Islet precursor cell (in vitro differentiated cells): Measurements from ENCODE around the gene IGSF9B.

Source experiments
- DNase-seq: peaks from one replicate; pipeline ENCODE4 v3.0.0-alpha.2; 2018

Gene IGSF9B

DNA sequence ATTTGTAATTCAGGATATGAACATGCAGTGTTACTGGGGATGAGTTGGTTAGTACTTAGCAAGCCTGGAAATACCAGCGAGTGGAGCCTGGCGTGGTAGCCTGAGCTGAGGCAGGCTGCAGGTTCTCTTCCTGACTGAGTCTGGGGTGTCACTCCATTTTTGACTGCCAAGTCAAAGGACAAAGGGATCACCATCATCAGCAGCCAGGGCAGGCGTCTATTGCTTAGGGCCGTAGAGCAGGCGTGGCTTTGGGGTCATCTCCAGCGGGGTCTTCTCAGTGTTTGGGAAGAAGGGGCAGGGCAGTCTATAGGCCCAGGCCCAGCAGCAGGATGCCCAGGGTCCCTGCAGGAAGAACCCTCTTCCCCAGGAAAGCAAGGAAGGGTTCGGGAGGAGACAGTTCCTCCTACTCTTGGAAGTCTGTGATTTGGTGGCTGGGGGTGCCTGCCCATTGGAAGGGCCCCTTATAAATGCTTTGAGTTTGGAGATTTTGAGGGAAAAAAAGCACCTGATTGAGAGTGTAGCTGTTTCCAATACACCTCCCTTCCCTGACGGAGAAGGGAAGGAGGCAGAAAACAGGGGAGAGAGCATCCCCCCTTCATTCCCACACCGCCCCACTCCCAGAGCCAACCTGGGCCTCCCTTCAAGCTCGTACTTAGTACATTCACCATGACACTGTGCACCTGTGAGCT lies 60.0 kb downstream of the IGSF9B start:
- DNase-seq, result peak; percentile 38

DNA sequence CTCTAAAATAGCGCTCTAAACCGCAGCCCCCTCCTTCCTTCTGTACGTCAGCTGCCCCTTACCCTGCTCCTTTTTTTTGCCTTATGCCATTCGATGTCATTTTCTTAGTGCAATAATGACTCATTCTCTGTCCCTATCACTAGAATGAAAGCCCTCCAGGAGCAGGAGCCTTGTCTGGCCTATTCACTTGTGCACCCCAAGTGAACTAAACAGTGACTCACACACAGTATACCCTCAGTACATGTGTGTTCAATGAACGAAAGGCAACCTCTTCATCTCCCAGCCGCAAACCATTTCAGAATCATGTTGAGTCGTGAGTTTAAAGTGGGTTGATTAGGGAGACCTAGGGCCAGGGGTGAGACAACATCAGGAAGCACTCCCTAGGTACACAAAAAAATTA lies 60.7 kb downstream of the IGSF9B start:
- peak; percentile 45 for DNase-seq

DNA sequence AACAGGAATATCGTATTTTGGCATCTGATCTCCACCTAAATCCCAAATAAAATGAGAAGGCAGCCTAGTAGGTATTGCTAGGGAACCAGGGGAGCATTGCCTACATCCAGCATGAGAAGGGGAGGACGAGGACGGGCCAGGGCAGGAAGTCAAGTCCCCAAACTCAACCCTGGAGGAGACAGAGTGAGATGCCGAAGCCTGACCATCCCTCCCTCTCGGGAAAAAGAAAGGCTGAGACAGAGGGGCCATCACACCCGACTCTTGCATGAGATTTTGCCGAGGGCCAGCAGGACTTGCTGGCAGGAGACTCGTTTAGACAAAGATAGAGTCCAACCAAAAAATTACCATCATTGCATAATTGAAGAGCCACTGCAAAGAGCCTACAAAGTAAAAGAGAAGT lies 61.2 kb downstream of the IGSF9B start:
- DNase-seq, result peak; percentile 50

DNA sequence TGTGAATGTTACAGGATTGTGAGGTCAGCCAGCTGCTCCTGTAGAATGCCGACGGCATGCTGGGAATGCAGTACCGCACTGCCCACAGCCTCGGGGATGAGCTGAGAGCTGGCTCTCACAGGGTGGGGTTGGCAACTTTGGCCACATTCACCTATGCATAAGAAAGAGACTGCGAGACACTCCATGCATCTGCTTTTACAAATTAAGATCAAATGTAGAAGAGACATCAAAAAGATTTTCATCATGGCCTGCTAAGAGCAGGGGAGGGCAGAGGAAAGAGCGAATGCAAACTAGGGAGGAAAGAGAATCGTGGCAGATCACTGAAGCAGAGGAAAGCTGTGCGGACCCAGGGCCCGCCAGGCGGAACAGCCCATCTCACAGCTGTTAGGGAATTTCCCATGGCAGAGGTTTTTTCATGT lies 61.7 kb downstream of the IGSF9B start:
- peak; percentile 92 for DNase-seq

DNA sequence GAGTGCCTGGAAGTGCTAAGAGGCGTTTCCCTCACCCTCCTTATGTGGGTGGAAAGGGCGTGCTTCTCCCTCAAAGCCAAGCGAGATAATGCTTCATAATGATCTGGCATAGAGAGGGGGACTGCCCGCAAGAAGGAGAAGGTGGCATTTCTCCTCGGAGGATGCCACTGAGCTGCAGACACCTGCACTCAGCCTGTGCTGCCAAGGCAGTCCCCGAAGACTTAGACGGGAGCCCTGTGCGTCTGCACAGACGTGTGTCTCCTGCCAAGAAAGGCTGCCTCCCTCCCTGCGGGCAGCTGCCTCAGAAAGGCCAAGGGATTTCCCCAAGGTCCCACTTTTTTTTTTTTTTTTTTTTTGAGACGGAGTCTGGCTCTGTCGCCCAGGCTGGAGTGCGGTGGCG lies 63.4 kb downstream of the IGSF9B start:
- no peak for DNase-seq

DNA sequence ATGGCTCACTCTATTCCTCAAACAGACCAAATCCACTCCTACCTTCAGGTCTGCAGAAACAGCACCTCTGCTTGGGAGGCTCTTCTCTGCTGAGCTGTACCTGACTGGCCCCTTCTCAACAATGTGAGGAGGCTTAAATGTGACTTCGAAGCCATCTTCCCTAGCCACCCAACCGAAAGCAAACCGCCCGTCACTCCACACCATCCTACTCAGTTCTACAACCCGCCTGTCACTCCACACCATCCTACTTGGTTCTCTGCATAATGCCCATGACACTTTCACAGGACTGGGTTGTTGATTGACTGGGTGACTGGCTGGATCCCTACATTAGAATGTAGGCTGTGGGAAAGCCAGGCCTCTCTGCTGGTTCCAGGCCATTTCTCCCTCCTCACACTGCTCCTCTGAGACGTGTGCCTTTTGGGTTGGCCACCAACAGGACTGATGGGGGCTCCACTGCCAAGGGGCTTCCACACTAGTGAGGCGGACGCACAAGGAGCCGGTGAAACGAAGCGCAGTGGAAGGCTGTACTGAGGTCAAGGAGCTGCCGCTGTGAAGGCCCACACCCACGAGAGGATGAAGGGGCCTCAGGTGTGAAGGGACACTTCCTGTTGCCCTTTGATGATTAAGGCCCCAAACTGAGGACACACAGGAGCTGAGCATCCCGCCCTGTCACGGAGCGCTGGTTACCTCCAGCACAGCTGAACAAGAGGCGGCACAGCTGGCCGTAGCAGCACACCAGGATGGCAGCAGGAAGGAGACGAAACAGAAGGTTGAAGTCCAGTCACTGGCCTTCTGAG lies 64.0 kb downstream of the IGSF9B start:
- DNase-seq, result no peak

DNA sequence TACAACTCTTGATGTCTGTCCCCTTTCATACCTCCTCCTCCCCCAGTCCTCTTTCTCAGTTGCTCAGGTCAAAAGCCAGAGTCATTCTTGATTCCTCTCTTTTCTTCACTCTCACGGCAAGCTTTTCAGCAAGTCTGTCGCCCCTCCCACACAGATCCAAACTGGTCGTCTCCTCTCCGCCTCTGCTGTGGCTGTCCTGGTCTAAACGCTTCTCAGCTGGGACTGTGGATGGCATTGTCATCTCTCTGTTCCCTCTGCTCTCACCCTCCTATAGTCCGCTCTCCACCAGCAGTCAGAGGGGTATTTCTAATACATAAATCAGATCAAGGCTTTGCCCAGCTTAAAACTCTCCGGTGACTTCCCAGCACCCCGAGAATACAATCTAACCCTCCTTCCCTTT lies 64.6 kb downstream of the IGSF9B start:
- DNase-seq, result no peak

DNA sequence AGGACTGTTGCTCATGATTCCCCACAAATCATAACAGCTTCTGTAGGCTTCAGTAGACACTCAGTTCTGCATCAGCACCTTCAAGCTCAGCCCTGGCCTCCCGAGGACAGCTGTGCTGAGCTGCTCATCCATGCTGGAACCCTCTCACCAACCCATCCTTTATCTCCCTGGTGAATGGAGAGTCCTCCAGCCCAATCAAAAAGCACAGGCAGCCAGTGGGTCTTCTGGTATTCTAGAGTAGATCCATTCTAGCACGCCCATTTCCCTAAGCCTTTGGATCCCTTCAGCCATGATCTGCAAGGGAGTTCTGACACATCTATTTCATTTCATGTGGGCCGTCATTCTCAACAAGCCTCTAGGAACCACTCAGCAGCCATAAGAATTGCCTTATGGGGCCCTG lies 66.9 kb downstream of the IGSF9B start:
- no peak for DNase-seq

DNA sequence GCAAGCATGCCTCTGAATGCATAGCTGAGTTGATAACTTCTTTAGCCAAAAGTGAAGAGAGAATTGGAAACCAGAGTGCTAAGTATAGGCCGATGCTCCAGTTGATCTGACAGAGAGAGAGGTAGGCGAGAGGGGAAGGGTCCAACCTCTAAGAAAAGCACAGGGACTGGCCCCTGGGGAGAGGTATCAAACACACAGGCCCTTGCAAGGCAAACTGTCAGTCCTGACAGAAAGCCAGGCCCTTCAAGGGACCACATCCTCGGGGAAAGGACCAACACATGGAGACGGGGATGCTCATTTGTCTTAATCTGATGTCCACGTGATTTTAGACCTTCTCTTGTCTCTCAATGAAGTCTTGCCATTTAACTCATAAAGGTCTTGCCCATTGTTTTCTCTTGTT lies 67.6 kb downstream of the IGSF9B start:
- DNase-seq, result no peak

DNA sequence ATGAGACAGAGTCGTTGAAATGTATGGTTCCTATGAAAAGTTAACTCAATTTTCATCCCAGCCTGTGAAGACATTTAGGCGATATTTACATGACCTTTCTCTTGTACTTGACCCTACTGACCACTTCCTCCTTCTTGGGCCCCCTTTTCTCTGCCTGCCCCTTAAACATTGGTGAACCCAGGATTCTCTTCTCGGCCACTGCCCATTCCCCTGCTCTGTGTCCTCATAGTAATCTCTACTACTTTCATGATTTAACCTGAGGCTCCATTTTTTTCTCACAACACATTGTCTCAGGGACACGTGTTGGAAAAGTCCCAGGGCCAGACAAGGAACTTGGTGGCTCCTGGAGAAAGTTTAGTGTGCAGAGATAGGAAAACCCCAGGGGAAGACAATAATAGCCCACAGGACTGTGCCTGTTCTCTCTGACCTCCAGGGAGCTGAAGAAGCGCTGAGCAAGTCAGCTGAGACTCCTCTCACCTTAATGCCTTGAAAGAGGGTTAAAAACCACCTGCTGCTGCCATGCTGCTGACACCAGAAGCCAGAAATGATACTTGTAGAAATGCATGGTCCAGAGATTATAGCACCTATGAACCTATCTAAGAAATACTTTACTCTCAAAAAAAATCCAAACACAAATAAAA lies 69.0 kb downstream of the IGSF9B start:
- DNase-seq, result no peak

DNA sequence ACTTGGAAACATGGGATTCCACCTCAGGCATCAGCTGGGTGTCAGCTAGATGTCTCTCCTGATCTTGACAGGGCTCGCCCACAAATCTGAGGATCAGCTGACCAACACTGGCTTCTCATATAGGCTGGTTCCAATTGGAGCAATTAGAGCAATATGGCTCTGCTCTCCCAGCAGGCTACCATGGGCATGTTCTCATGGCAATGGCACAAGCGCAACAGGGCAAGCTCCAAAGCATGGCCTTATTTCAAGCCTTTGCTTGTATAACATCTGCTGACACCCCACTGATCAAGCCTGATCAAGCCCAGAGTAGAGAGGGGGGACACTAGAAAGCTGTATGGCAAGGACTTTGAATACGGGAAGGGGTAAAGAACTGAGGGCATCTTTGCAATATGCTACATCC lies 70.7 kb downstream of the IGSF9B start:
- no peak for DNase-seq

DNA sequence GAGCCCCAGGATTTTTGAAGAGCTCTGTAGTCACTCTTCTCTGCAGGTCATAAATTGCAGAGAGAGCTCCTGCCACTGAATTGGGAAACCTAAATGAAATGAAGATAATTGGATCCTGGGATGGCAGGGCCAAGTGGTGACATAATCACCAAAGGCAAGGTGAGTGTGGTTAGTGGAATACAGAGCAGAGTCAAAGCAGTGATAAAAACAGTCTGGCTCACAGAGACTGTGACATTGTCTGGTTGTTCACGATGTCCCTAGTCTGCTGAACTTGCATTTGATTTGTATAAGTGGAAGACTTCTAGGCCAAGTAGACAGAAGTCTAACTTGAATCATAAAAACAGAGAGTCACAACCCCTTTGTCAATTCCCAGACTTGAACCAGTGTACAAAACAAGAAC lies 84.6 kb downstream of the IGSF9B start:
- no peak for DNase-seq

DNA sequence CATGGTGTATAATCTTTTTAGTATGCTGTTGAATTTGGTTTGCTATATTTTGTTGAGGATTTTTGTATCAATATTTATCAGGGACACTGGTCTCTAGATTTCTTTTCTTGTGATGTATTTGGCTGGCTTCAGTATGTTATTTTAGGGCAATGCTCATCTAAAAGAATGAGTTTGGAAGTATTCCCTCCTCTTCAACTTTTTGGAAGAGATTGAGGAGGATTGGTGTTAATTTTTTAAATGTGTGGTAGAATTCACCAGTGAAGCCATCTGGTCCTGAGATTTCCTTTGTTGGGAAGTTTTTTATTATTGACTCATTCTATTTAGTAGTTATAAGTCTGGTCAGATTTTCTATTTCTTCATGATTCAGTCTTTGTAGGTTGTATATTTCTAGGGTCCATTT lies 89.3 kb downstream of the IGSF9B start:
- DNase-seq, result no peak

DNA sequence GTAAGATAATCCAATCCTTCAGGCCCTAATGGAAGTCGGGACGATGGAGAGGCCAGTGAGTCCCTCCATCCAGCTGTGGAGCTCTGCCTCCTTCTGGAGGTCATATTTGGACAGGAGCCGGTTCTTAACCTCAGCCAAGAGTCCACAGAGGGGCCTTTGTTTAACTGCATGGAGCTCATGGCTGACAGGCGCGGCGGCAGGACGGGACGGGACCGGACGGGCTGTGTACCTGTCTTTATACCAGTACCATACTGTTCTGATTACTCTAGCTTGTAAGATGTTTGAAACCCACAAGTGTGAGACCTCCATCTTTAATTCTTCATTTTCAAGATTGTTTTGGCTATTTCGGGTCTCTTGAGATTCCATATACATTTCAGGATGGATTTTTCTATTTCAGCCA lies 91.3 kb downstream of the IGSF9B start:
- no peak for DNase-seq

DNA sequence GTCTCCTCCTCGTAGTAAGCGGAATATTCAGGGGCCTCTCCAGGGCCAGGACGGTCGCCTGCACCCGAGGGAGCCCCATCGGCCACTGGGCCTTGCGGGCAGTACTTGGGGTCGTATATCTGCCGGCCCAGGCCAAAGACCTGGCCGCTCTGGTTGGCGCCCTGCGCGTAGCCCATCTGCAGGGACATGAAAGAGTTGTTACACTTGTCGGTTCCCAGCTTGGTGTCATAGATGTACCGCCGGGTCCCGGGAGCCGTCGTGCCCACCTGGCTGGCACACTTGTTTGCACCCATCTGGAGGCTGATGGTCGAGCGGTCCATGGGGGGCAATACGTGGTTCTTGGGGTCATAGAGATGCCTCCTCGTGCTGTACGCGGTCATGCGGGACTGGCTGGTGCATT lies 92.0 kb downstream of the IGSF9B start:
- no peak for DNase-seq

DNA sequence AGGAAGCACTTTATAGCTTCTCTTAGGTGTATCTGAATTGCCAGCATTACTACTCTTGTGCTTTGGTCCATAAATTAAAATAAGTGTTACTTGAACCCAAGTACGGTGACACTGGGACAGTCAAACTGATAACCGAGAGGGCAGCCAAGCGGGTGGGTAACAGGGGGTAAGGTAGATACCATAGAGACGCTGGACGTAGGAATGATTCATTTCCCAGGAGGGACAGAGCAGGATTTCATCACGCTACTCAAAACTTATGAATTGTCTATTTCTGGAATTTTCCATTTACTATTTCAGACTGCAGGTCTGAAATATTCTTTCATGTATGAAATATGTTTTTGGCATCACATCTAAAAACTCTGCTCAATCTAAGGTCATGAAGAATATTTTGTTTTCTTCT lies 96.6 kb downstream of the IGSF9B start:
- no peak for DNase-seq
